Right lobe of liver (tissue), 4 donors: ENCODE results near the gene USP11.

Source experiments
- CTCF ChIP-seq, 4 donors: fragments of 200-600 bp in 3 of 4; fragments of 450-650 bp in 1 of 4; IDR thresholded peaks; one replicate each; pipeline versions ENCODE4 v1.5.1 to v1.8.0; 2016 to 2022; ENCODE audit warnings: antibody characterized with exemption in 4 of 4, mild to moderate bottlenecking in 2 of 4
- POLR2A ChIP-seq: fragments of 450-650 bp; IDR thresholded peaks from one replicate; pipeline ENCODE4 v1.6.1; 2017; ENCODE audit warnings: antibody characterized with exemption, mild to moderate bottlenecking
- donor health status: DM: no; HTN: no; CAD: no.
- donor health status: DM: no; HTN: no; CAD: no.
- donor health status: DM: no; HTN: yes; CAD: no.

GRCh38 chrX:47241201-47242011, 8.6 kb downstream of the USP11 start:
- TF ChIP-seq CTCF (IDR thresholded peaks at IDR 0.05), result no peak
- TF ChIP-seq POLR2A, result no peak
